GM12865 (cell line): Measurements from ENCODE around the gene PDHA1.

Experiments
- DNase-seq: peaks from one replicate; pipeline ENCODE4 v3.0.0; 2010; ENCODE audit warnings: low read depth
- H3K4me3 ChIP-seq: 2 replicates; pipeline ENCODE4 v1.5.1; 2011; ENCODE audit warnings: mild to moderate bottlenecking, low read depth, low read length, control low read depth
- TF ChIP-seq, protein P1 (sequence below): IDR thresholded peaks from 2 replicates; pipeline ENCODE4 v1.5.1; 2011; ENCODE audit warnings: low read length, control low read depth, low read depth, inconsistent platforms; ENCODE audit not compliant: insufficient read depth; ENCODE audit errors: missing control alignments

PDHA1 gene

DNA sequence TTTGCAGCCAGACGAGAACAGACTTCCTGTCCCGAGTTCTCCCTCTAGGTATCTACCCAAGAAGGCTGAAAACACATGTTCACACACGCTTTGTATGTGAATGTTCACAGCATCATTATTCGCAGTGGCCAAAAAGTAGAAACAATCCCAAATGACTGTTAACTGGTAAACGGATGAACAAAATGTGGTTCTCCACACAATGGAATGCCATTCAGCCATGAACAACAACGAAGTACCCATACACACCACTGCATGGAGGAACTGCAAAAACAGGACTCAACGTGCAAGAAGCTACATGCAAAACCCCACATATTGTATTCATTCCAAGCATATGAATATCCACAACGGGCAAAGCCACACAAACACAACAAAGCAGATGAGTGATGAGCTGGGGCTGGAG lies 45.0 kb downstream of the PDHA1 start:
- no peak for DNase-seq
- TF ChIP-seq, protein P1, sequence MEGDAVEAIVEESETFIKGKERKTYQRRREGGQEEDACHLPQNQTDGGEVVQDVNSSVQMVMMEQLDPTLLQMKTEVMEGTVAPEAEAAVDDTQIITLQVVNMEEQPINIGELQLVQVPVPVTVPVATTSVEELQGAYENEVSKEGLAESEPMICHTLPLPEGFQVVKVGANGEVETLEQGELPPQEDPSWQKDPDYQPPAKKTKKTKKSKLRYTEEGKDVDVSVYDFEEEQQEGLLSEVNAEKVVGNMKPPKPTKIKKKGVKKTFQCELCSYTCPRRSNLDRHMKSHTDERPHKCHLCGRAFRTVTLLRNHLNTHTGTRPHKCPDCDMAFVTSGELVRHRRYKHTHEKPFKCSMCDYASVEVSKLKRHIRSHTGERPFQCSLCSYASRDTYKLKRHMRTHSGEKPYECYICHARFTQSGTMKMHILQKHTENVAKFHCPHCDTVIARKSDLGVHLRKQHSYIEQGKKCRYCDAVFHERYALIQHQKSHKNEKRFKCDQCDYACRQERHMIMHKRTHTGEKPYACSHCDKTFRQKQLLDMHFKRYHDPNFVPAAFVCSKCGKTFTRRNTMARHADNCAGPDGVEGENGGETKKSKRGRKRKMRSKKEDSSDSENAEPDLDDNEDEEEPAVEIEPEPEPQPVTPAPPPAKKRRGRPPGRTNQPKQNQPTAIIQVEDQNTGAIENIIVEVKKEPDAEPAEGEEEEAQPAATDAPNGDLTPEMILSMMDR = no peak
- H3K4me3 ChIP-seq = no peak overlapping the region

DNA sequence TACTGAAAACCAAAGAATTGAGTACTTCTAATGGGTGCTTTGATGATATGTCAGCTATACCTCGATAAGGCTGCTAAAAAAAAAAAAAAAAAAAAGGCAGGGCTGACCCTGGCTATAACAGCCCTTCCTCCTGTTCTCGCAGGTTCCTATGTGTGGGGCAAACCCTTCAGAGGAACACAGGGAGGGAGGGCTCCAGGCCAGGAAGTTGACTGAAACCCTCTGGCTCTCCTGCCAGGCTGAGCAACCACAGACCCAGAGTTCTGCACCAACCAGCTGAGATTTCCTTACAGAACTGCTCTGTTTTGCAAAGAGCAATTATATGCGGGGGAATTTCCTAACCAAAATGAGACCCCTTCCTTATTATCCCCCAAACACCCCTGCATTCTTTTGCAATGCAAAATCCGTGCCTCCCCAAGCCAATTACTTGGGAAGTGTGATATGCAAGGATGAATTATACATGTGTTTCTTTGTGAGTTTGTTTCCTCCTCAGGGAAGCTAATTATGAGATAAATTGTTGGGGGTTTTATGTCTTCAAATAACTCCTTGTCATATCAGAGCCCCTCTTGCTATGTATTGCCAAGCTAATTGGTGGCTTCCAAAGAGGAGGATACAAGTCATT lies 45.6 kb downstream of the PDHA1 start:
- TF ChIP-seq, protein P1 = no peak
- DNase-seq = no peak
- H3K4me3 ChIP-seq = no peak overlapping the region

DNA sequence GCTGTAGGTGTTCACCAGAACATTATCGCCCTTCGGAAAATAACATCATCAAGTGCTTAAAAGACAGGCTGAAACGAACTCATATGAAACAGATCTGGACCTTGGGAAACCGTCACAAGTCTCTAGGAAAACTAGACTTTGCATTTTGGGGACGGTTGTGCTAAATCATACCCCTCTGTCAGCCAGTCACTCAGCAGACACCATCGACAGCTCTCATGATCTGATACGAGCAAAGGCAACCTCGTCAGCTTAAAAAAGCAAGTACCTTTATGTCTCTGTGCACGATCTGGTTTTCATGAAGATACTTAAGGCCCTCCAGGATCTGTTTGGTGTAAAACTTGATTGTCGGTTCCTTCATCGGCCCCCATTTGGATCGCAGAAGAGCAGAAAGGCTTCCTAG lies 48.4 kb downstream of the PDHA1 start:
- TF ChIP-seq, protein P1 = no peak
- no peak overlapping the region for H3K4me3 ChIP-seq
- DNase-seq = no peak

DNA sequence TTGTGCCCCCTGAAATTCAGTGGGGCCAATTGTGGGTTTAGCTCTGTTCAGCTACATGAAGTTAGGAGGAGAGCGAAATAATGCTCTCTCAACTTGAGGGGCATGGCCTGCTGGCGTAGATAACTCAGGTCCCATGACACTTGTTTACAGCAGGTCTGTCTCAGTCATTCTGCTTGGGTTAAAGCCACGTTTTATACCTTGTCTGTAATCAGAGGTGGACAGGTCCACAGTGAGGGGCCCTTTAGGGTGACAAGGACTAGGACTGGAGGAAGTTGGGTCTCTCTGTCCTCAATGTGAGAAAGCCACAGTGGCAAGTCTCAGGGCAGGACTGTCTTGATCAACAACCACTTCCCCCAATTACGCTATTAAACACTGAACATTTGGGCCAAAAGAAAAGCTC lies 49.0 kb downstream of the PDHA1 start:
- TF ChIP-seq, protein P1 = no peak

DNA sequence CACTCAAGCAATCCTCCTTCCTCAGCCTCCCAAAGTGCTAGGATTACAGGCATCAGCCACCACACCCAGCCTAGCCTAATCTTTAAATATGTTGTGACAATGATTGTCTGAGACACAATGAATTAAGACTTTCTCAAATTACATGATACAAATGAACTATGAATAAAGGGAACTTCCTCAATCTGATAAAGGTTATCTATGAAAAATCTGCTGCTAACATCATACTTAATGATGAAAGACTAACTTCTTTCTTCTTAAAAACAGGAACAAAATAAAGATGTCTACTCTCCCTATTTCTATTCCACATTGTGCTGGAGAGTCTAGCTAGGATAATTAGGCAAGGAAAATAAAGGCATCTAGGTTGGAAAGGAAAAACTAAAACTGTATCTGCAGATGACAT lies 60.0 kb downstream of the PDHA1 start:
- no peak overlapping the region for H3K4me3 ChIP-seq
- TF ChIP-seq, protein P1 = no peak
- no peak for DNase-seq

More for the DNA sequence above, 49.0 kb downstream of the PDHA1 start:
- H3K4me3 ChIP-seq = no peak overlapping the region
- DNase-seq = no peak

DNA sequence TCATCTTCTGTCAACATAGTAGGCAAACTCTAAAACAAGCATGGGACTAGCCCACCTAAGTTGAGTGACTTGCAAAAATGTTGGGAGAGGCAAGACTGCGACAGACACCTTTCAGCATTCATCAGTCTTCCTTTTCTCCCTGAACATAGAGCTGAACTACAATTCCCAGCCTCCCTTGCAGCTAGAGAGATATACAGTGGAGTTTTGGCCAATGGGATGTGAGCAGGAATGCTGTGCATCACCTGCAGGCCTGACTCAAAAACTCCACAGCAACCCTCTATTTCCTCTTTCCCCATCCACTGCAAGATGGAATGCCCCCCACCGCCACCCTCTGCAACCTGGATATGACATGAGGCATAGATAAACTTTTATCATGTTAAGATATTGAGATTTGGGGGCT lies 66.5 kb downstream of the PDHA1 start:
- DNase-seq = no peak
- TF ChIP-seq, protein P1 = no peak
- no peak overlapping the region for H3K4me3 ChIP-seq
